ENCODE measurements around the gene DAPK2. TPM values are rescaled to one million over a fixed set of nuclear protein-coding genes. Genes with fewer than 3 reads are reported as not detected.

Gene DAPK2
- total RNA-seq, 1 donor from 2014 or later: 0.82 TPM

DNA sequence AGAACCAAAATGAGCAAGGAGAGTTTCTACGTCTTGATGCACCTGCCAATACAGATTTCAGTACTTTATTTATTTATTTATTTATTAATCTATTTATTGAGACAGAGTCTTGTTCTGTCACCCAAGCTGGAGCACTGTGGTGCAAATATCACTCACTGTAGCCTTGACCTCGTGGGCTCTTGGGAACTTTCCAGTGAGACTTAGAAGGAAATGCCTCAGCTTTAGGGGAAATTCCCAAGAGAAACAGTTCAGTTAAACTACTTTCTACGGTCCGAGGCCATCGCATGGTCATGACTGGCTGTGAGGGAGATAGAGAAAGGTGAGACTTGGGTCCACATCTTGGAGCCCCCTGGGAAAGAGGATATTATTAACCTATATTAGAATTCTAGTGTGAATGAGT, 165.5 kb downstream of the DAPK2 start:
- FAIRE-seq (no peak), DNase-seq (ENCODE audit: low spot score in 2 of 2) (no peak)

DNA sequence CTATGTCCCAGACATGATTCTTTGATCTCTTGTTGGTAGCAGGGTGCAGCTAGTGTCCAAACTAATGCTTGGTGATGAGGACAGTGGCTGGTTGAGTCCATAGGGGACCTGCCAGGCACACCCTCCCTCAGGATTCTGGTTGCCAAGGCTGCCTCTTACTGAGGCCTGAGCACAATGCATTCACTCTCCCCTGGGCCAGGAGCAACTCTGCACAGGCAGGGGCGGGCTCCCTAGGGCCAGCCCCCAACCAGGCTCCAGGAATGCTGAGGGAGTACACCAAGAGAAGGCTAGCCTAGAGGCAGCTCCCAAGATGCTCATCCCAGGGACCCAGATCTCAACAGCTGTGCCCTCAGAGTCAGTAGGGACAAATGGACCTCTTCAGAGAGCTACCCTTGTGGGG, 166.3 kb downstream of the DAPK2 start:
- FAIRE-seq: no peak
- no peak for DNase-seq (ENCODE audit: low spot score in 2 of 2)

DNA sequence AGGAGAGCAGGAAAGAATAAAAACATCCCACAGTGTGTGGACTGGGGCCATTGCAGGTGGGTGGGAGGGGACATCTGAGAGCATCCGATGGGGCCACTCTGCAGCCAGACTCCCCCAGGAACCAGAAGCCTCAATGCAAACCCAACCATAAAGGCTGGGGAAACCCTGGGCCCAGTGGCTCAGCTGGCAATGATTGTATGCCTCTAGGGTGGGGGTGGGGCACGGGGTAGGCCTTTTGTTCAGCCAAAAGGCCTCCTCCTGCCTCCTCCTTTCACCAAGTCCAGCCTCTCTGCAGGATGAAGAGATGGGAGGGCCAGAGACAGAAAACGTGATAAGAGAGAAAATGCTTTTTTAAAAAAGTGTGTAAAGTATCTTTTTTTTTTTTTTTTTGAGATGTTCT, 167.1 kb downstream of the DAPK2 start:
- no peak for DNase-seq (ENCODE audit: low spot score in 2 of 2)
- FAIRE-seq: no peak

DNA sequence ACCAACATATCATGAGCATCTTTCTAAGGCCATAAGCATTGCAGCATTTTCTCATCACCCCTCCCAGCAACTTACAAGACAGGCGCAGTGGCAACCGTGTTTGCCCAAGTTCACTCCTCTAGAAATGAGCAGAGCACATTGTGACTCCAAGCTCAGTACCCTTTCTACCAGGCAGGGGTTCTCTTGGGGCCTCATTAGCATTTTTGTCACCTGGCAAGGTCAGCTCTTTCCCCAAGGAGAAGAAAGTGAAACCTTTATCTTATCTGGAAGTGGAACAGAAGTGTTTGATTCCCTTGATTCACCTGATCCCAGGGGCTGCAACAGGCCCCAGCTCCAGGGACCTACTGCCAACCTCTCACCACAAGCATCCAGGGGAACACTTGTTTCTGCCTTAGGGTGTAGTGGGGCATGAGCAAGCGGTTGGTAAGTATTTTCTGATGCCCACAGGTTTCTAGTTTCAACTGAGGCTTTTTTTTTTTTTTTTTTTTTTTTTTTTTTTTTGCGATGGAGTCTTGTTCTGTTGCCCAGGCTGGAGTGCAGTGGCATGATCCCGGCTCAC, 168.5 kb downstream of the DAPK2 start:
- no peak for FAIRE-seq
- DNase-seq (ENCODE audit: low spot score in 2 of 2): no peak

DNA sequence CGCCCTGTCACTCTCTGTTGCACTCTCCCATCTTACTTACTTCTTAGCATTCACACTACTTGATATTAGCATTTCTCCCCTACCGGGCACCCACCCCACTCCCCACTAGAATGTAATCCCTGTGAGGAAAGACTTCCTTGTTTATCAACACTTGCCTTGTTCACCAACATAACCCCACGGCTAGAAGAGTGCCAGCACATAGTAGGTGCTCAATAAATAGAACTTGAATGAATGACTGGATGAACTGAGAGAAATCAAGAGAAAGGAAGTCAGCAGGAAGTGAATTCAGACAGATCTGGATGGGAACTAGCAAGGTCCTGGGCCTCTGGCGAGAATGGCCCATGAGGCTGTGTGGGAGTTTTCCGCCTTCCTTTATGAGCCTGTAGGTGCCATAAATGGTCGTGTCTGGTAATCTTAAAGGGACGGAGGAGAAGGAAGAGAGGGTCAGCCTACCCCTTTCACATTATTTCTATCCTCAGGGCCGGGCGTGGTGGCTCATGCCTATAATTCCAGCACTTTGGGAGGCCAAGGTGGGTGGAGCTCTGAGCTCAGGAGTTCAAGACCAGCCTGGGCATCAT, 170.1 kb downstream of the DAPK2 start:
- FAIRE-seq (no peak), DNase-seq (ENCODE audit: low spot score in 2 of 2) (no peak)

DNA sequence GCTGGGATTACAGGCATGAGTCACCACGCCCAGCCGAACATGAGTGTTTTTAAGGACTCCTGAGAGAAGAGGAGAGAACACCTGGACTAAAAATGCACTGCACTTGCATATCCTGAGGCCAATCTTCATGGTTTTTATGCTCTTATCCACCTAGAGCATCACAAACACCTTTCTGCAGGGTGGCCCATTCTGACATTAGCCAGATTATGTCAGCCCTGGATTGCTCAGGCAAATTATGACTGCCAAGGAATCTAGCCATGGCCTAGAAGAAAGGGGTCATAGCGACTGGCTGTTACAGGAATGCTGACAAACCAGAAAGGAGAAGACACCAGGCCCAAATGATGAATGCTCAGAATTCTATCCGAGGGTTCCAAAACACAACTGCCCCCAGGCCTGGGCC, 171.7 kb downstream of the DAPK2 start:
- DNase-seq (ENCODE audit: low spot score in 2 of 2) (no peak), FAIRE-seq (no peak)

DNA sequence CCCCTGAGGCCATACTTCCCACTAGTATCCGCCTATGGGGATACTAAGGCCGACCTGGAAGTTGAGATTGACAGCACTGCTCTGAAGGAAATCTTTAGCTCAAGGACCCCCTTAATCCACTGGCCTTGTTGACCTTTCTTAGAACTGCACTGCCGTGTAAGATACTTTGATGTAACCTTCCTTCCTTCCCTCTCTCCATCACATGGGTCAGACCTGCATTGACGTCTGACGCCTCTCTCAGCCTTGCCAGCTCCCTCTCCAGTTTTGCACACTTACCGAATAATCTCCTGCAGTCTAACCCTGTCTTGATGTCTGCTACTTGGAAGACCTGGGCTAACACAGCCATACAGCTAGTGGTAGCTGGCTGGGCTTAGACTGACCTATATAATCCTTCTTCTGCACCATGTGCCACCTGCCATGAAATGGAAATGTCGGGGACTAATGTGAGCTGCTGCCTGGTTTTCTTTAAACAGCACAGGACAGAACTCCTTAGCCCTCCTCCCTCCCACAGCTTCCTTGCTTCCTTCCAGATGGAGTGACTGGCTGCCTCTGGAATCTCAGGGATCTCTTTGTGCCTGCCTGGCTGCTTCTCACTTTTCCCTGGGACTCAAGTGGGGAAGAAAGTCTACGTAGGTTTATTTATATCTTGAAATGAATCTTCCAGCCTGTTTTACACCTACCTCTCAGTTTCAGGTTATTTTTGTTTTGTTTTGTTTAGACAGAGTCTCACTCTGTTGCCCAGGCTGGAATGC, 173.3 kb downstream of the DAPK2 start:
- DNase-seq (ENCODE audit: low spot score in 2 of 2) (no peak), FAIRE-seq (no peak)

DNA sequence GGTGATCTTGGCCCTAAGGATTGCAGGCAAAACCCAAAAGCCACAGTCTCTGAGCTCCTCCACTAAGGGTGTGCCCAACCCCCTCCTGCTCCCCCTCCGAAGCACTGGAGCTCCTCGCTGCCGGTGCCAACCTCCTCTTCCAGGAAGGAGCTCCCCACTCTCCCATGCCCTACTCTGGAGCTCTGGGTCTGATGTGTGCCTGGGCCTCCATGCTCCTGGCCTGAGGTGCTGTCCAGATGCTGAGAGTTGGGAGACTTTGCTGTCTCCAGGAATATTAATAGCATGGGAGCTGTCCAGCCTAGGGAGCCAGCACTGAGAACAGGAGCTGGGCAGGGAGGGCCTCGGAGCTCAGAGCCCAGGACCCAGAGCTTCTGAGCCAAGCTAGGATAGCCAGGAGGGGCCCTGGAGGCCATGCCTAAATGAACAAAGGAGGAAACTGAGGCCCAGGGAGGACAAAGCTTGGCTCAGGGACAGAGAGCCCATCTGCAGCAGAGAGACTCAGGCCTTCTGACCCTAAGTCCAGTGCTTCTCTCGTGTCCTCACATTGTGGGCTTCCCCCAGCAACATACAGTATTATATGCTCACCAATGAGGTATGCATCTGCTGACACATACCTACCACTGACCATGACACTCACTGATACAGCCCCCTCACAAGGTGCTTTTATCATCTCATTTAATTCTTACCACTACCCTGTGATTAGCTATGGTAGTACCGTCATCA, 175.6 kb downstream of the DAPK2 start:
- no peak for FAIRE-seq
- no peak for DNase-seq (ENCODE audit: low spot score in 2 of 2)

DNA sequence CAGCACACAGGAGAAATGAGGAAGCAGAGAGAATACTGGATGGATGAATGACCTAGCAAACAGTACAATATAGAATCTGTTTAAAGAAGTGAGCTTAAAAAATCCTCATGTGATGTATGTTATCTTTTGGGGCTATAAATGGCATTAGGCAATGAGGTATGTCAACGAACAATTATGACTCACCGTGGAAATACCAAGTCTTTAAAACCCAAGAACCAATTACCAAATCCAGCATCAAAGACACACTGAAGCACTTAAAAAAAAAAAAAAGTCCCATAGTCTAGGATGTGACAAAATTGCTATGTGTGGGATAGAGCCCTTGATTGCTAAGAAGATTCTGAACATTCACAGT, 176.3 kb downstream of the DAPK2 start:
- DNase-seq (ENCODE audit: low spot score in 2 of 2) (no peak), FAIRE-seq (no peak)

DNA sequence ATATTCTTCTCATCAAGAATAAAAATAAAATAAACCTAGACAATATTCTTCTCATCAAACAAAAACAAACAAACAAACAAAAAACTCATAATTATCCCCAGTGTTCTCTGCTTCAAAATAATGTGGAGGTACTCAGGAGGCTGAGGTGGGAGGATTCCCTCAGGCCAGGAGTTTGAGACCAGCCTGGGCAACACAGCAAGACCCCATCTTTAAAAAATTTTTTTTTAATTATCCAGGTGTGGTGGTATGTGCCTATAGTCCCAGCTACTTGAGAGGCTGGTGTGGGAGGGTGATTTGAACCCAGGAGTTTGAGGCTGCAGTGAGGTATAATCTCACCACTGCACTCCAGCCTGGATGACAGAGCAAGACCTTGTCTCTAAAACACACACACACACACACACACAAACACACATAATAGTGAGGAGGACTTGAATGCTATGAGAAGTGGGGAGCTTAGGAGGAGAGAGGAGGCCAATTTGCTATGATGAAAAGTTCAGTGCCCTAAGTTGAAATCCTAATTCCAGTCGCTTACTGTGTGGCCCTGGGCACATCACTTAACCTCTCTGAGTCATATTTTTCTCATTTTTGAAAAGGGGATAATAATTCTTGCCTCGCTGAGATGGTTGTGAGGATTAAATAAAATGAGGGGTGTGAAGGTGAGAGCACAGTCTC, 176.8 kb downstream of the DAPK2 start:
- FAIRE-seq: no peak
- DNase-seq (ENCODE audit: low spot score in 2 of 2): no peak

DNA sequence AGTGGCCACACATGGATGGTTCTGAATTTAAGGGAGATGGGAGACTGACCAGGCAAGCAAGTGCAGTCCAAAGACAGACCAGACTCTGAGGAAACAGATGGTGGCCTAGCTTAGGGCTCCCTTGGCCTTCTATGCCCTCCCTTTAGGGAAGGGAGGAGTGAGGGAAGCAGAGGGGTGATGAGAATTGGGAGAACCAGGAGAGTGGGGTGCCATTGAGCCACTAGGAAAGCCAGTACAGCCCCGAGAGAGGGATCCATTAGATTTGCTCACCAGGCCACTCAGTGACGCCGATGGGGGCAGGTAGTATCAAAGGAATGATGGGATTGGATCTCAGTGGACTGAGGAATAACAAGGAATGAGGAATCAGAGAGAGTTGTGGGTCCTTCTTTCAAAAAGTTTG, 182.1 kb downstream of the DAPK2 start:
- FAIRE-seq: no peak
- DNase-seq (ENCODE audit: low spot score in 2 of 2): no peak

DNA sequence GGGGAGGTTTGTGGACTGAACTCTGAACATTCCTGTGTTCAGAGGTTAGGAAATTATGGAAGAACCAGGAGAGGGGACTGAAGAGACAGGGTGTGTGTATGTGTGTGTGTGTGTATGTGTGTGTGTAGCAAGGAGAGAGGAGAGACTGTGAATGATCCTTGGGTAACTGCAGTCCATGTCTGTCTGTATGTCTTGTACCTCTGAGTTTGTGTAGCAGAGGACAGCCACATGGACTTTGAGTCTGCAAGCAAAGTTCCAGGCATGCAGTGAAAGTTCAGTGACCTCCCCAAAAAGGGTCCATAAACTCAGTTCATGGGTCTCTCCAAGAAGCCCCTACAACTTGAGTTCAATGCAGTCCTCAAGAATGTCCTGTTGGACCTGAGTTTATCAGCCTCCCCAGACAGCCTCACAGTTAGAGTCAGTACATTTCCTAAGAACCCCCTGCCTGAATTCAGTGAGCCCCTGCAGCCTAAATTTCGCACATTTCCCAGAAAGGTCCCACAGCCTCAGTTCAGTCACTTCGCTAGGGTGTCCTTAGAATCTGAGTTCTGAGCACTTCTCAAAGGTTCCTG, 184.3 kb downstream of the DAPK2 start:
- DNase-seq (ENCODE audit: low spot score in 2 of 2): no peak
- no peak for FAIRE-seq

DNA sequence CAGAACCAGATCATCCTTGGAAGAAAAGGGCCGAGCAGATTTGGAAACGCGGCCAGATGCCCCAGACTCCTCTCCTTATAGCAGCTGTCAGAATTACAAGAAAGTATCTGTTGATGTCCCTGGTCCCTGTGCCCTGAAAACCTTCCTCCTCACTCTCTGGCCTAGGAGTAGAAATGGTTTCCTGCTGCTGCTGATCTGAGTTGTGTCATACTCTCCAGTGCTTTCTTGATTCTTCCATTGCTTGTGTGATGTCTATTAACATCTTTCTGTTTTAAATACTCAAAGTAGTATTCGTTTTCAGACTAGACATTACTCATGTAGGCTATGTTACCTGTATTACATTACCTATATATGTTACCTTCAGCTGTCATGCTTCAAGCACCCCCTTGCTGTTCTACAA, 185.7 kb downstream of the DAPK2 start:
- DNase-seq (ENCODE audit: low spot score in 2 of 2): no peak
- FAIRE-seq: no peak

DNA sequence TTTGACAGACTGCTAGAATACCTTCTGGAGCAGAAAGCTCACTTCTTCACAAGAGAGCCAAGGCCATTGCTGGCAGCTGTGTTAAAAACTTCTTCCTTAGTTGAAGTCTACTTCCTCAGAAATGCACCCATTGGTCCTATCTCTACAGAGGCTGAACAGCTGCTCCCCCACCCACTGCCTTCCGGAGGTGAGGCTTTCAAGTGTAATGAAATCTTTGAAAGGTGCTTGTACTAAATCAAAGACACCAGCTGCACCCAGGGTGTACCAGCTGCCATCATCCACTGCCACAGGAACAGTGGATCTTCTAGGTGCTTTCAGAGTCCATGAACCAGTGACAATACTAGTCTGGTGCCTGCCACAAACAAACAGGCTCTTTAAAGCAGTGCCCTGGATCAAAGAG, 186.1 kb downstream of the DAPK2 start:
- DNase-seq (ENCODE audit: low spot score in 2 of 2) (no peak), FAIRE-seq (no peak)

DNA sequence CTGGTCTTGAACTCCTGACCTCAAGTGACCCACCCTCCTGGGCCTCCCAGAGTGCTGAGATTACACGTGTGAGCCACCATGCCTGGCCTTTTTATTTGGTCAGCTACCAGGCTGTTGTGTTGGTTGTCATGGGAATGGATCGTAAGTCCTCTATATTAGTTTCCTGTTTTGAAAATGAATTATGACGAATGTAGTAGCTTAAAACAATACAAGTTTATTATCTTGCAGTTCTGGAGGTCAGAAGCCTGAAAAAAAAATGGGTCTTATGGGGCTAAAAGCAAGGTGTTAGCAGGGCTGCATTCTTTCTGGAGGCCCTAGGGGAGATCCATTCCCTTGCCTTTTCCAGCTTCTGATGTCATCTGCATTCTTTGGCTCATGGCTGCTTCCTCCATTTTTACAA, 187.4 kb downstream of the DAPK2 start:
- DNase-seq (ENCODE audit: low spot score in 2 of 2) (no peak), FAIRE-seq (no peak)

DNA sequence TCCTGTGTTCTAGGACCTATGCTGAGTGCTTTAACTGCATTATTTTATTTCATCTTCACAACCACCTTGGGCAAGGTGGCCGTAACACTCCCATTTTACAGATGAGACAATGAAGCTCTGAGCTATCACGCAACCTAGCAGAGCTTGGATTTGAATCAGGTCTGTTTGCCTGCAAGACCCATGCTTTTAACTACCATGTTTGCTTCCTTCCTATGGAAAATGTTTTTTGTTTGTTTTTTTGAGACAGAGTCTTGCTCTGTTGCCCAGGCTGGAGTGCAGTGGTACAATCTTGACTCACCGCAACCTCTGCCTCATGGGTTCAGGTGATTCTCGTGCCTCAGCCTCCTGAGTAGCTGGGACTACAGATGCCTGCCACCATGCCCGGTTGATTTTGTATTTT, 187.8 kb downstream of the DAPK2 start:
- FAIRE-seq (no peak), DNase-seq (ENCODE audit: low spot score in 2 of 2) (no peak)

DNA sequence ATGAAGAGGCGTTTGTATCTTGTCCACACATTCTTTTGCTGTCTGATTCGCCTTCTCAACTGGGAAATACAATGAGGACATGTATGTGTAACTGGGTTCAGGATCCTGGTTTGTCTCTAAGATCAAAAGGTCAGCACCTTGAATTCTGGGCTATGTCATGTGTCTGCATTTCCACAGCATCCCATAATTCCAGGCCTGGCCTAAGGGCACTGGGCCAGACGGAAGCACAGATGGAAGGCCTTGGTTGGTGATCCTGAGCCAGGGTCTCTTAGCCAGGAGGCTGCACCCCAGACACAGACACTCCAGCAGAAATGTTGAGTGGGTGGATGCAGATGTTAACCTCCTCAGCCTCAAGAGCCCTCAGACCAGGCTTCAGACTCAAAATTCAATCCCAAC, 188.8 kb downstream of the DAPK2 start:
- FAIRE-seq (no peak), DNase-seq (ENCODE audit: low spot score in 2 of 2) (no peak)
